NCI-H524 (cell line): ENCODE results near the gene SLC2A14.
A peak's percentile ranks its signal among the peaks of the same experiment; 100 is the strongest.
"Not testable (repeated sequence)": the region's sequence is repeated elsewhere in the genome, so short reads cannot be mapped to it uniquely, and the experiment has no call there.

Experiments
- DNase-seq, 2 experiments: peaks; one replicate each; lab custom pipeline; 2025; lab: John Stamatoyannopoulos, UW

Gene SLC2A14

GRCh38 chr12:7833831-7834230 lies 38.9 kb downstream of the SLC2A14 start:
- no peak for DNase-seq

GRCh38 chr12:7833201-7833600 lies 39.5 kb downstream of the SLC2A14 start:
- DNase-seq = not testable (repeated sequence)

GRCh38 chr12:7832059-7832696 lies 40.5 kb downstream of the SLC2A14 start:
- DNase-seq = peak; percentile 6 to 55

- not testable (repeated sequence) for DNase-seq
These were observed 43.0 kb downstream of the SLC2A14 start for GRCh38 chr12:7829737-7830136.

- DNase-seq = not testable (repeated sequence)
These were observed 47.0 kb downstream of the SLC2A14 start for GRCh38 chr12:7825754-7826153.

GRCh38 chr12:7806863-7807487 lies 65.7 kb downstream of the SLC2A14 start:
- peak; percentile 2 to 67 for DNase-seq

- not testable (repeated sequence) for DNase-seq
These were observed 66.4 kb downstream of the SLC2A14 start for GRCh38 chr12:7806319-7806718.

GRCh38 chr12:7801460-7801859 lies 71.3 kb downstream of the SLC2A14 start:
- no peak for DNase-seq

- not testable (repeated sequence) for DNase-seq
These were observed 73.9 kb downstream of the SLC2A14 start for GRCh38 chr12:7798750-7799308.

- DNase-seq = no peak
These were observed 74.9 kb downstream of the SLC2A14 start for GRCh38 chr12:7797698-7798398.

- not testable (repeated sequence) for DNase-seq
These were observed 75.4 kb downstream of the SLC2A14 start for GRCh38 chr12:7797269-7797668.

GRCh38 chr12:7793211-7793610 lies 79.5 kb downstream of the SLC2A14 start:
- DNase-seq = no peak

- not testable (repeated sequence) for DNase-seq
These were observed 83.7 kb downstream of the SLC2A14 start, which contains the start of gene NANOG for GRCh38 chr12:7788884-7789528. Gene NANOG, plus strand, starts transcription at chr12:7789402. Its CDS starts 213 bp downstream, at chr12:7789615.

GRCh38 chr12:7788294-7788660 lies 84.4 kb downstream of the SLC2A14 start:
- no peak for DNase-seq

GRCh38 chr12:7787574-7788293 lies 85.0 kb downstream of the SLC2A14 start:
- no peak for DNase-seq

- no peak for DNase-seq
These were observed 88.0 kb downstream of the SLC2A14 start for GRCh38 chr12:7784701-7785100.

- not testable (repeated sequence) for DNase-seq
These were observed 89.3 kb downstream of the SLC2A14 start for GRCh38 chr12:7783433-7783832.

GRCh38 chr12:7782055-7782454 lies 90.7 kb downstream of the SLC2A14 start:
- no peak for DNase-seq

GRCh38 chr12:7781274-7781673 lies 91.4 kb downstream of the SLC2A14 start:
- no peak for DNase-seq

GRCh38 chr12:7769999-7770398 lies 102.7 kb downstream of the SLC2A14 start:
- no peak for DNase-seq
